ENCODE data around the gene NSUN3. TPM values are rescaled to one million over a fixed set of nuclear protein-coding genes. Genes with fewer than 3 reads are reported as not detected.

NSUN3 gene
- total and polyA plus RNA-seq, 12 donors: 3.1 to 18.9 (median 12.1) TPM

DNA sequence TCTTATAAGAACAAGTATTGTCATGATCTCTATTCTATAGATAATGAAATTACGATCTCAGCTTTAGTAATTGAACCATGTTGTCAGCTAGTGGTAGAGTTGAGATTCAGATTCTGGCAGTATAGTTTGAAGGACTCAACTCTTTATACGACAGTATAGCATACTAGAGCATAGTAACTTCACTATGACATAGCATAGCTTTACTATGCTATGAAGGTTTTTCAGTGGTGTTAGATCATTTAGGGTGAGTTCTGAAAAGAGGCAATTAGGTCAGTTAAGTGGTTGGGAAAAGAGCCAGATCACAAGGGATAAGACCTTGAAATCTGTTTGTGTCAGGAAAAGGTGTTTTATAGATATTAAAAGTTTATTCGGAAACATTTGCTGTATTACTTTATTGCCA lies 42.6 kb upstream of the NSUN3 start:
- no peak for TF ChIP-seq POLR2A (IDR thresholded peaks at IDR 0.05)
- TF ChIP-seq, protein P1, sequence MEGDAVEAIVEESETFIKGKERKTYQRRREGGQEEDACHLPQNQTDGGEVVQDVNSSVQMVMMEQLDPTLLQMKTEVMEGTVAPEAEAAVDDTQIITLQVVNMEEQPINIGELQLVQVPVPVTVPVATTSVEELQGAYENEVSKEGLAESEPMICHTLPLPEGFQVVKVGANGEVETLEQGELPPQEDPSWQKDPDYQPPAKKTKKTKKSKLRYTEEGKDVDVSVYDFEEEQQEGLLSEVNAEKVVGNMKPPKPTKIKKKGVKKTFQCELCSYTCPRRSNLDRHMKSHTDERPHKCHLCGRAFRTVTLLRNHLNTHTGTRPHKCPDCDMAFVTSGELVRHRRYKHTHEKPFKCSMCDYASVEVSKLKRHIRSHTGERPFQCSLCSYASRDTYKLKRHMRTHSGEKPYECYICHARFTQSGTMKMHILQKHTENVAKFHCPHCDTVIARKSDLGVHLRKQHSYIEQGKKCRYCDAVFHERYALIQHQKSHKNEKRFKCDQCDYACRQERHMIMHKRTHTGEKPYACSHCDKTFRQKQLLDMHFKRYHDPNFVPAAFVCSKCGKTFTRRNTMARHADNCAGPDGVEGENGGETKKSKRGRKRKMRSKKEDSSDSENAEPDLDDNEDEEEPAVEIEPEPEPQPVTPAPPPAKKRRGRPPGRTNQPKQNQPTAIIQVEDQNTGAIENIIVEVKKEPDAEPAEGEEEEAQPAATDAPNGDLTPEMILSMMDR (IDR thresholded peaks at IDR 0.05): no peak
- no peaks in the 10 kb centered on the region for H3K27me3 ChIP-seq
- intact Hi-C loops (cut with DNase I): no loop called here
- no peaks in the 10 kb centered on the region for H3K9me3 ChIP-seq (replicated peaks in 1 of 3)
- no peaks in the 10 kb centered on the region for H3K36me3 ChIP-seq (replicated peaks in 1 of 2)
- no peak overlapping the region for H3K27ac ChIP-seq
- 81 to 84% (median 83%) methylated on average over 3 of the region's 3 CpGs for WGBS, 4 donors
- H3K4me1 ChIP-seq (replicated peaks in 1 of 2): no peaks in the 10 kb centered on the region
- no peak for DNase-seq
- H3K4me3 ChIP-seq: no peak overlapping the region

DNA sequence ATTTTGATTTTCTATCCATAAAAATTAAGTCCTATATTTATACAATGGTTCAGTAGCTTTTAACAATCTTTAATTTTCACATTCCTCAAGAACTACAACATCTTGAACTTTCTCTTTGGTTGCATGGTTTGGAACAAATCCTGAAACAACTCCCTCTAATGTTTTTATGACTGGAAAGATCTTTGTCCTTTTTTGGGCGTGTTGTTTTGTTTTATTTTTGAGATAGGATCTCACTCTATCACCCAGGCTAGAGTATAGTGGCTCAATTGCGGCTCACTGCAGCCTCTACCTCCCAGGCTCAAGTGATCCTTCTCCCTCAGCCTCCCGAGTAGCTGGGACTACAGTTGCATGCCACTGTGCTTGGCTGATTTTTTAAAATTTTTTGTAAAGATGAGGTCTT lies 38.5 kb upstream of the NSUN3 start:
- H3K27ac ChIP-seq: no peak overlapping the region
- H3K27me3 ChIP-seq: no peaks in the 10 kb centered on the region
- no peak for TF ChIP-seq POLR2A (IDR thresholded peaks at IDR 0.05)
- TF ChIP-seq, protein P1 (IDR thresholded peaks at IDR 0.05): no peak
- no peak overlapping the region for H3K4me3 ChIP-seq
- H3K9me3 ChIP-seq (replicated peaks in 1 of 3): no peaks in the 10 kb centered on the region
- H3K4me1 ChIP-seq (replicated peaks in 1 of 2): no peaks in the 10 kb centered on the region
- intact Hi-C loops (cut with DNase I): no loop called here
- H3K36me3 ChIP-seq (replicated peaks in 1 of 2): no peaks in the 10 kb centered on the region
- no peak for DNase-seq
- 74 to 87% (median 80%) methylated on average over 3 of the region's 3 CpGs for WGBS, 4 donors

DNA sequence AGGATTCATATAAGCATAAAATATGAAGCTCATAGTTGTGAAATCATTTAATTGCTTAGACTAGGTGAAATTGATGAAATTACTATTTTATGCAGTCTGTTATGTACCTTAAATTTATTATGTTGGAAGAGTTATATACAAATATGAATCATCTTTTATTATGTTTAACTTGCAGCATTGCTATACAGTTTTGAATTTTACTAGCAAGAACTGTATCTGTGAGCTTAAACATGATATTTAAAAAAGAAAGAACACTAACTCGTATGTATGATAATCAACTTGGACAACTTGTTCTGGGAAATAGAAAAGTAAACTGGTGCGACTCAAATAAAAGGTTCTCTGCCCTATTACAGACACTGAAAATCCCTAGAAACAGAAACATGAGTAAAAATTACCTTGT lies 36.2 kb upstream of the NSUN3 start:
- Histone ChIP-seq H3K27me3 (no peaks in the 10 kb centered on the region), H3K4me3 (no peak overlapping the region), H3K9me3 (replicated peaks in 1 of 3) (no peaks in the 10 kb centered on the region), H3K36me3 (replicated peaks in 1 of 2) (no peaks in the 10 kb centered on the region), H3K4me1 (replicated peaks in 1 of 2) (no peaks in the 10 kb centered on the region), H3K27ac (no peak overlapping the region)
- WGBS, 4 donors: 91 to 100% (median 94%) methylated on average over 2 of the region's 2 CpGs
- DNase-seq: no peak
- intact Hi-C loops (cut with DNase I): no loop called here
- TF ChIP-seq POLR2A (IDR thresholded peaks at IDR 0.05): no peak
- TF ChIP-seq, protein P1 (IDR thresholded peaks at IDR 0.05): no peak

DNA sequence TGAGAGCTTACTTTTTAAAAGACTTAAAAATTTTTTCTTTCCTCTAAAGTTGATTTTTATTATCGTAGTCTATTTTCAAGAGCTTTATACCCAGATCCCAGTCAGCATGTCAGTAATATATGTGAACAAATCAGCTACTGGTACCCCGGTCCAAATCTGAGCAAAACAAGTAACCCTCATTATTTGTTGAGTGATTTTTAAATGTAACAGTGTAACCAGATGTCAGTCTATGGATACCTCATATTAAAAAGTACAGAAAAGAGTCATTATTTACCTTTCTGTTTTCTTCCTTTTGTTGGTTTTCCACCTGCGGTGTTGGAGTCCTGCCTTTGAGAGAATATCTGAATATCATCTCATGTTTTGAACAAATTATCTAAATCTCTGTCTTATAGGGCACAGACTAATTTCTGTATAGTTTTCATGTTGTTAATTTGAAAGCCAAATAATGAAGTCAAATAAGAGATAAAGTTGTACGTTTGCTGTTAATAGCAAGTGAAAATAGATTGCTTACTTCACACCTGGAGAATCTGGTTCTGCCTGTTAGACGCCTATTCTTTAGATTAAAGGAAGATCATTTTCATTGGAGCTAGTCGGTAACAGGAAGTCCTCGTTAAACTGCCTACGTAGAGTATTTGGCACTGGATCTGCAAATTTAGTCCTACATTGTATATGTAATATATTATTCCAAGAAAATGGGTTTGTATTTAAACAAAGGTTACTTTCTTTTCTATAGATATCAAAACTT lies 34.6 kb upstream of the NSUN3 start, which contains the start of gene STX19:
STX19 (minus strand) TSS at position 505 of the 745 bp plus-strand sequence. CDS start 13,328 bp downstream, outside the sequence.
- intact Hi-C loops (cut with DNase I): no loop called here
- H3K9me3 ChIP-seq (replicated peaks in 1 of 3): no peaks in the 10 kb centered on the region
- H3K27me3 ChIP-seq: no peaks in the 10 kb centered on the region
- 82 to 93% (median 91%) methylated on average over 8 of the region's 8 CpGs for WGBS, 4 donors
- H3K36me3 ChIP-seq (replicated peaks in 1 of 2): no peaks in the 10 kb centered on the region
- no peak within 1 kb of the TSS for H3K27ac ChIP-seq
- TF ChIP-seq, protein P1 (IDR thresholded peaks at IDR 0.05): no peak
- TF ChIP-seq POLR2A (IDR thresholded peaks at IDR 0.05): no peak
- H3K4me3 ChIP-seq: no peak within 1 kb of the TSS
- DNase-seq: no peak
- no peaks in the 10 kb centered on the region for H3K4me1 ChIP-seq (replicated peaks in 1 of 2)

Measured in adrenal gland (tissue), 12 donors.